SK-N-SH treated with all-trans-retinoic acid at 6 μM for 48 hours (cell line): ENCODE results near the gene DNM1.

Source experiments
- ARNTL ChIP-seq: fragments of 450-650 bp; formaldehyde crosslinking; IDR thresholded peaks from 2 replicates; pipeline ENCODE4 v1.5.0; 2020; ENCODE audit warnings: low read depth, mild to moderate bottlenecking, moderate library complexity, borderline replicate concordance
- BACH2 ChIP-seq: fragments of 250-450 bp; sonication (Bioruptor Pico); IDR thresholded peaks from 2 replicates; pipeline ENCODE4 v1.9.0; 2021; ENCODE audit warnings: mild to moderate bottlenecking, borderline replicate concordance
- CSDC2 ChIP-seq: fragments of 250-450 bp; sonication (Bioruptor Pico); IDR thresholded peaks from 2 replicates; pipeline ENCODE4 v1.5.0; 2020; ENCODE audit warnings: mild to moderate bottlenecking, moderate library complexity
- OSR1 ChIP-seq: fragments of 250-450 bp; sonication (Bioruptor Pico); IDR thresholded peaks from 2 replicates; pipeline ENCODE4 v1.8.0; 2022; ENCODE audit warnings: moderate library complexity, mild to moderate bottlenecking, inconsistent platforms
- PPARA ChIP-seq: fragments of 250-450 bp; sonication (Bioruptor Pico); IDR thresholded peaks from 2 replicates; pipeline ENCODE4 v1.5.0; 2020; ENCODE audit warnings: mild to moderate bottlenecking, borderline replicate concordance
- SNAI2 ChIP-seq: fragments of 250-450 bp; sonication (Bioruptor Pico); IDR thresholded peaks from 2 replicates; pipeline ENCODE4 v1.5.0; 2020; ENCODE audit warnings: mild to moderate bottlenecking, moderate library complexity
- TSHZ2 ChIP-seq: fragments of 250-450 bp; sonication (Bioruptor Pico); IDR thresholded peaks from 2 replicates; pipeline ENCODE4 v1.5.0; 2020; ENCODE audit warnings: mild to moderate bottlenecking, moderate library complexity
- ZFP3 ChIP-seq: fragments of 250-450 bp; sonication (Bioruptor Pico); IDR thresholded peaks from 2 replicates; pipeline ENCODE4 v1.5.0; 2020; ENCODE audit warnings: mild to moderate bottlenecking, moderate library complexity
- ZFP30 ChIP-seq: fragments of 450-650 bp; formaldehyde crosslinking; IDR thresholded peaks from 2 replicates; pipeline ENCODE4 v1.5.0; 2022; ENCODE audit warnings: mild to moderate bottlenecking, moderate library complexity
- TF ChIP-seq, protein P1 (sequence below): fragments of 250-450 bp; sonication (Bioruptor Pico); IDR thresholded peaks from 2 replicates; pipeline ENCODE4 v1.5.1; 2021; ENCODE audit warnings: mild to moderate bottlenecking, moderate library complexity
- TF ChIP-seq, protein P2 (sequence below): fragments of 250-450 bp; sonication (Bioruptor Pico); IDR thresholded peaks from 2 replicates; pipeline ENCODE4 v1.8.0; 2021; ENCODE audit warnings: low read depth, mild to moderate bottlenecking, moderate library complexity, borderline replicate concordance

DNA sequence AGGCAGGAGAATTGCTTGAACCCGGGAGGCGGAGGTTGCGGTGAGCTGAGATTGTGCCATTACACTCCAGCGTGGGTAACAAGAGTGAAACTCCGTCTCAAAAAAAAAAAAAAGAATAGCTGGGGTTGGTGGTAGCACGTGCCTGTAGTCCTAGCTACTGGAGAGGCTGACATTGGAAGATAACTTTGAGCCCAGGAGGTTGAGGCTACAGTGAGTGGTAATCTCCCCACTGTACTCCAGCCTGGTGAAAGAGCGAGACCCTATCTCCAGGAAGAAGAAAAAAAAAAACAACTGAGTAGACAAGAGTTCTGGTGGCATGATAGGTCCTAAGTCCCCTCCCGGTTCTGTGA is 46.4 kb downstream of the DNM1 start:
- no peak for TF ChIP-seq PPARA (CRISPR knock-in tag)
- TF ChIP-seq, protein P1, sequence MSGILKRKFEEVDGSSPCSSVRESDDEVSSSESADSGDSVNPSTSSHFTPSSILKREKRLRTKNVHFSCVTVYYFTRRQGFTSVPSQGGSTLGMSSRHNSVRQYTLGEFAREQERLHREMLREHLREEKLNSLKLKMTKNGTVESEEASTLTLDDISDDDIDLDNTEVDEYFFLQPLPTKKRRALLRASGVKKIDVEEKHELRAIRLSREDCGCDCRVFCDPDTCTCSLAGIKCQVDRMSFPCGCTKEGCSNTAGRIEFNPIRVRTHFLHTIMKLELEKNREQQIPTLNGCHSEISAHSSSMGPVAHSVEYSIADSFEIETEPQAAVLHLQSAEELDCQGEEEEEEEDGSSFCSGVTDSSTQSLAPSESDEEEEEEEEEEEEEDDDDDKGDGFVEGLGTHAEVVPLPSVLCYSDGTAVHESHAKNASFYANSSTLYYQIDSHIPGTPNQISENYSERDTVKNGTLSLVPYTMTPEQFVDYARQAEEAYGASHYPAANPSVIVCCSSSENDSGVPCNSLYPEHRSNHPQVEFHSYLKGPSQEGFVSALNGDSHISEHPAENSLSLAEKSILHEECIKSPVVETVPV (CRISPR knock-in tag), result no peak
- TF ChIP-seq ZFP30 (CRISPR knock-in tag), result no peak
- no peak for TF ChIP-seq ZFP3 (CRISPR knock-in tag)
- no peak for TF ChIP-seq OSR1
- TF ChIP-seq TSHZ2 (CRISPR knock-in tag), result no peak
- TF ChIP-seq BACH2 (CRISPR knock-in tag), result no peak
- no peak for TF ChIP-seq ARNTL (CRISPR knock-in tag)
- TF ChIP-seq, protein P2, sequence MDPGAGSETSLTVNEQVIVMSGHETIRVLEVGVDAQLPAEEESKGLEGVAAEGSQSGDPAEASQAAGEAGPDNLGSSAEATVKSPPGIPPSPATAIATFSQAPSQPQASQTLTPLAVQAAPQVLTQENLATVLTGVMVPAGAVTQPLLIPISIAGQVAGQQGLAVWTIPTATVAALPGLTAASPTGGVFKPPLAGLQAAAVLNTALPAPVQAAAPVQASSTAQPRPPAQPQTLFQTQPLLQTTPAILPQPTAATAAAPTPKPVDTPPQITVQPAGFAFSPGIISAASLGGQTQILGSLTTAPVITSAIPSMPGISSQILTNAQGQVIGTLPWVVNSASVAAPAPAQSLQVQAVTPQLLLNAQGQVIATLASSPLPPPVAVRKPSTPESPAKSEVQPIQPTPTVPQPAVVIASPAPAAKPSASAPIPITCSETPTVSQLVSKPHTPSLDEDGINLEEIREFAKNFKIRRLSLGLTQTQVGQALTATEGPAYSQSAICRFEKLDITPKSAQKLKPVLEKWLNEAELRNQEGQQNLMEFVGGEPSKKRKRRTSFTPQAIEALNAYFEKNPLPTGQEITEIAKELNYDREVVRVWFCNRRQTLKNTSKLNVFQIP (CRISPR knock-in tag), result no peak
- no peak for TF ChIP-seq SNAI2 (CRISPR knock-in tag)
- TF ChIP-seq CSDC2 (CRISPR knock-in tag), result no peak
